IPS-20b (cell line): ENCODE results near the gene CDS2.

Experiments used
- H3K27ac ChIP-seq: one replicate; pipeline ENCODE4 v1.5.1; 2013; ENCODE audit warnings: low read length
- H3K27me3 ChIP-seq: 2 replicates; pipeline ENCODE4 v1.6.1; 2013; ENCODE audit warnings: mild to moderate bottlenecking, low read length, inconsistent platforms; ENCODE audit not compliant: insufficient read depth
- H3K36me3 ChIP-seq: 2 replicates; pipeline ENCODE4 v1.6.1; 2013; ENCODE audit warnings: low read depth, mild to moderate bottlenecking, inconsistent platforms, low read length, moderate library complexity; ENCODE audit not compliant: insufficient read depth
- H3K4me1 ChIP-seq: 2 replicates; pipeline ENCODE4 v1.6.1; 2013; ENCODE audit warnings: mild to moderate bottlenecking, control low read depth, inconsistent platforms, low read length, moderate library complexity; ENCODE audit not compliant: insufficient read depth
- H3K4me3 ChIP-seq: 2 replicates; pipeline ENCODE4 v1.5.1; 2013; ENCODE audit warnings: mild to moderate bottlenecking, low read length, inconsistent platforms
- H3K9ac ChIP-seq: 2 replicates; pipeline ENCODE4 v1.6.1; 2013; ENCODE audit warnings: low read depth, mild to moderate bottlenecking, inconsistent platforms, low read length, moderate library complexity
- H3K9me3 ChIP-seq: 2 replicates; pipeline ENCODE4 v1.6.1; 2013; ENCODE audit warnings: mild to moderate bottlenecking, low read depth, low read length, inconsistent platforms; ENCODE audit not compliant: insufficient read depth

The CDS2 gene

GRCh38 chr20:5141615-5142014 lies 14.8 kb downstream of the CDS2 start:
- Histone ChIP-seq H3K27ac (no peak overlapping the region), H3K27me3 (no peaks in the 10 kb centered on the region), H3K9me3 (no peaks in the 10 kb centered on the region), H3K36me3 (no peaks in the 10 kb centered on the region), H3K4me3 (no peak overlapping the region), H3K4me1 (no peaks in the 10 kb centered on the region), H3K9ac (no peak overlapping the region)

- Histone ChIP-seq H3K9me3 (no peaks in the 10 kb centered on the region), H3K36me3 (no peaks in the 10 kb centered on the region), H3K27ac (no peak overlapping the region), H3K4me1 (no peaks in the 10 kb centered on the region), H3K4me3 (no peak overlapping the region), H3K27me3 (no peaks in the 10 kb centered on the region), H3K9ac (no peak overlapping the region)
Observed at GRCh38 chr20:5143851-5144250, 17.0 kb downstream of the CDS2 start.

- Histone ChIP-seq H3K9me3 (no peaks in the 10 kb centered on the region), H3K4me3 (no peak overlapping the region), H3K4me1 (no peaks in the 10 kb centered on the region), H3K9ac (no peak overlapping the region), H3K27me3 (no peaks in the 10 kb centered on the region), H3K27ac (no peak overlapping the region), H3K36me3 (no peaks in the 10 kb centered on the region)
Observed at GRCh38 chr20:5145365-5146098, 18.7 kb downstream of the CDS2 start.

- H3K4me1 ChIP-seq, result no peaks in the 10 kb centered on the region
- H3K27me3 ChIP-seq, result no peaks in the 10 kb centered on the region
- H3K4me3 ChIP-seq, result no peak overlapping the region
- H3K36me3 ChIP-seq, result no peaks in the 10 kb centered on the region
- H3K9ac ChIP-seq, result no peak overlapping the region
- H3K9me3 ChIP-seq, result no peaks in the 10 kb centered on the region
- no peak overlapping the region for H3K27ac ChIP-seq
Observed at GRCh38 chr20:5146099-5146668, 19.4 kb downstream of the CDS2 start.

- Histone ChIP-seq H3K4me3 (no peak overlapping the region), H3K9ac (no peak overlapping the region), H3K36me3 (no peaks in the 10 kb centered on the region), H3K9me3 (no peaks in the 10 kb centered on the region), H3K4me1 (no peaks in the 10 kb centered on the region), H3K27me3 (no peaks in the 10 kb centered on the region), H3K27ac (no peak overlapping the region)
Observed at GRCh38 chr20:5146871-5147592, 20.2 kb downstream of the CDS2 start.

- H3K4me3 ChIP-seq, result no peak overlapping the region
- H3K27me3 ChIP-seq, result no peaks in the 10 kb centered on the region
- H3K36me3 ChIP-seq, result no peaks in the 10 kb centered on the region
- H3K9me3 ChIP-seq, result no peaks in the 10 kb centered on the region
- no peaks in the 10 kb centered on the region for H3K4me1 ChIP-seq
- no peak overlapping the region for H3K27ac ChIP-seq
- H3K9ac ChIP-seq, result no peak overlapping the region
Observed at GRCh38 chr20:5148581-5148980, 21.8 kb downstream of the CDS2 start.

GRCh38 chr20:5149892-5150225 lies 23.1 kb downstream of the CDS2 start:
- no peak overlapping the region for H3K4me3 ChIP-seq
- no peak overlapping the region for H3K27ac ChIP-seq

GRCh38 chr20:5150226-5151076 lies 23.6 kb downstream of the CDS2 start:
- no peaks in the 10 kb centered on the region for H3K4me1 ChIP-seq
- H3K36me3 ChIP-seq, result no peaks in the 10 kb centered on the region
- no peak overlapping the region for H3K27ac ChIP-seq
- no peak overlapping the region for H3K4me3 ChIP-seq
- no peaks in the 10 kb centered on the region for H3K27me3 ChIP-seq
- no peaks in the 10 kb centered on the region for H3K9me3 ChIP-seq
- H3K9ac ChIP-seq, result no peak overlapping the region

More at GRCh38 chr20:5149892-5150225, 23.1 kb downstream of the CDS2 start:
- Histone ChIP-seq H3K4me1 (no peaks in the 10 kb centered on the region), H3K9me3 (no peaks in the 10 kb centered on the region), H3K36me3 (no peaks in the 10 kb centered on the region), H3K9ac (no peak overlapping the region), H3K27me3 (no peaks in the 10 kb centered on the region)

- H3K4me1 ChIP-seq, result no peaks in the 10 kb centered on the region; the same call in 1 of the 2 replicates
- no peak overlapping the region for H3K27ac ChIP-seq
- H3K9me3 ChIP-seq, result no peaks in the 10 kb centered on the region
- no peak overlapping the region for H3K9ac ChIP-seq
- H3K27me3 ChIP-seq, result no peaks in the 10 kb centered on the region
- H3K36me3 ChIP-seq, result no peaks in the 10 kb centered on the region
- no peak overlapping the region for H3K4me3 ChIP-seq
Observed at GRCh38 chr20:5153152-5153467, 26.3 kb downstream of the CDS2 start.

- Histone ChIP-seq H3K9me3 (no peaks in the 10 kb centered on the region), H3K27ac (no peak overlapping the region), H3K36me3 (no peaks in the 10 kb centered on the region), H3K9ac (no peak overlapping the region), H3K4me1 (no peaks in the 10 kb centered on the region; the same call in 1 of the 2 replicates), H3K4me3 (no peak overlapping the region), H3K27me3 (no peaks in the 10 kb centered on the region)
Observed at GRCh38 chr20:5153612-5154542, 27.1 kb downstream of the CDS2 start.

- Histone ChIP-seq H3K27ac (no peak overlapping the region), H3K4me1 (no peaks in the 10 kb centered on the region; the same call in 1 of the 2 replicates), H3K36me3 (no peaks in the 10 kb centered on the region), H3K4me3 (no peak overlapping the region), H3K9ac (no peak overlapping the region), H3K9me3 (no peaks in the 10 kb centered on the region), H3K27me3 (no peaks in the 10 kb centered on the region)
Observed at GRCh38 chr20:5154543-5154925, 27.7 kb downstream of the CDS2 start.
